Activated naive CD4-positive, alpha-beta T cell treated with anti-CD3 and anti-CD28 coated beads, Interleukin-2, amount 50 U/mL, for 24 hours (primary cell): Measurements from ENCODE around the gene GNPAT.
"Not testable (repeated sequence)": the region's sequence is repeated elsewhere in the genome, so short reads cannot be mapped to it uniquely, and the experiment has no call there.

Experiments used
- H3K27ac Mint-ChIP-seq: one replicate; pipeline ENCODE4 v1.8.0; 2021; ENCODE audit warnings: mild to moderate bottlenecking, mixed read lengths
- H3K27me3 Mint-ChIP-seq: one replicate; pipeline ENCODE4 v1.8.0; 2021; ENCODE audit warnings: mixed read lengths
- H3K36me3 Mint-ChIP-seq: one replicate; pipeline ENCODE4 v1.8.0; 2021; ENCODE audit warnings: mixed read lengths
- H3K4me1 Mint-ChIP-seq: one replicate; pipeline ENCODE4 v1.8.0; 2021; ENCODE audit warnings: mixed read lengths
- H3K4me3 Mint-ChIP-seq: one replicate; pipeline ENCODE4 v1.8.0; 2021; ENCODE audit warnings: mild to moderate bottlenecking, mixed read lengths
- H3K9me3 Mint-ChIP-seq: one replicate; pipeline ENCODE4 v1.8.0; 2021; ENCODE audit warnings: mixed read lengths

Gene GNPAT

GRCh38 chr1:231208980-231209379, 32.0 kb upstream of the GNPAT start:
- no peak overlapping the region for H3K27ac Mint-ChIP-seq
- peaks cover 8% of the 10 kb centered on the region for H3K4me1 Mint-ChIP-seq
- no peaks in the 10 kb centered on the region for H3K27me3 Mint-ChIP-seq
- no peaks in the 10 kb centered on the region for H3K9me3 Mint-ChIP-seq
- no peak overlapping the region for H3K4me3 Mint-ChIP-seq
- H3K36me3 Mint-ChIP-seq = no peaks in the 10 kb centered on the region

- H3K27ac Mint-ChIP-seq = no peak overlapping the region
- no peak overlapping the region for H3K4me3 Mint-ChIP-seq
- no peaks in the 10 kb centered on the region for H3K36me3 Mint-ChIP-seq
- H3K27me3 Mint-ChIP-seq = no peaks in the 10 kb centered on the region
- H3K9me3 Mint-ChIP-seq = no peaks in the 10 kb centered on the region
- H3K4me1 Mint-ChIP-seq = peaks cover 8% of the 10 kb centered on the region
Observed at GRCh38 chr1:231209531-231209930, 31.5 kb upstream of the GNPAT start.

- no peak overlapping the region for H3K4me3 Mint-ChIP-seq
- H3K36me3 Mint-ChIP-seq = no peaks in the 10 kb centered on the region
- H3K27me3 Mint-ChIP-seq = no peaks in the 10 kb centered on the region
- H3K9me3 Mint-ChIP-seq = no peaks in the 10 kb centered on the region
- peaks cover 9% of the 10 kb centered on the region for H3K4me1 Mint-ChIP-seq
- H3K27ac Mint-ChIP-seq = no peak overlapping the region
Observed at GRCh38 chr1:231210126-231210525, 30.9 kb upstream of the GNPAT start.

- Mint-ChIP-seq H3K36me3 (no peaks in the 10 kb centered on the region), H3K4me3 (peak overlapping the region; percentile 87), H3K4me1 (peaks cover 16% of the 10 kb centered on the region), H3K27me3 (no peaks in the 10 kb centered on the region), H3K9me3 (no peaks in the 10 kb centered on the region), H3K27ac (no peak overlapping the region)
Observed at GRCh38 chr1:231211005-231211857, 29.8 kb upstream of the GNPAT start.

GRCh38 chr1:231212301-231212700, 28.7 kb upstream of the GNPAT start:
- H3K27me3 Mint-ChIP-seq, H3K4me3 Mint-ChIP-seq, H3K9me3 Mint-ChIP-seq, H3K36me3 Mint-ChIP-seq, H3K27ac Mint-ChIP-seq: not testable (repeated sequence)
- peaks cover 17% of the 10 kb centered on the region for H3K4me1 Mint-ChIP-seq

- Mint-ChIP-seq H3K27ac (no peak overlapping the region), H3K4me3 (no peak overlapping the region), H3K4me1 (peaks cover 17% of the 10 kb centered on the region), H3K36me3 (no peaks in the 10 kb centered on the region), H3K9me3 (no peaks in the 10 kb centered on the region), H3K27me3 (no peaks in the 10 kb centered on the region)
Observed at GRCh38 chr1:231213831-231214573, 27.0 kb upstream of the GNPAT start.

GRCh38 chr1:231214918-231215680, 25.9 kb upstream of the GNPAT start:
- Mint-ChIP-seq H3K27me3 (no peaks in the 10 kb centered on the region), H3K4me3 (no peak overlapping the region), H3K9me3 (no peaks in the 10 kb centered on the region), H3K36me3 (no peaks in the 10 kb centered on the region), H3K27ac (no peak overlapping the region), H3K4me1 (peaks cover 17% of the 10 kb centered on the region)

GRCh38 chr1:231215681-231216385, 25.2 kb upstream of the GNPAT start:
- no peaks in the 10 kb centered on the region for H3K36me3 Mint-ChIP-seq
- H3K27me3 Mint-ChIP-seq = no peaks in the 10 kb centered on the region
- H3K4me3 Mint-ChIP-seq = no peak overlapping the region
- H3K9me3 Mint-ChIP-seq = no peaks in the 10 kb centered on the region
- H3K4me1 Mint-ChIP-seq = peaks cover 17% of the 10 kb centered on the region
- no peak overlapping the region for H3K27ac Mint-ChIP-seq

- no peaks in the 10 kb centered on the region for H3K36me3 Mint-ChIP-seq
- H3K27ac Mint-ChIP-seq = no peak overlapping the region
- H3K4me1 Mint-ChIP-seq = peaks cover 15% of the 10 kb centered on the region
- H3K4me3 Mint-ChIP-seq = no peak overlapping the region
- H3K27me3 Mint-ChIP-seq = no peaks in the 10 kb centered on the region
- no peaks in the 10 kb centered on the region for H3K9me3 Mint-ChIP-seq
Observed at GRCh38 chr1:231216498-231216897, 24.5 kb upstream of the GNPAT start.

- Mint-ChIP-seq H3K27me3 (no peaks in the 10 kb centered on the region), H3K4me3 (no peak overlapping the region), H3K27ac (no peak overlapping the region), H3K36me3 (no peaks in the 10 kb centered on the region), H3K9me3 (no peaks in the 10 kb centered on the region), H3K4me1 (peaks cover 10% of the 10 kb centered on the region)
Observed at GRCh38 chr1:231217056-231217455, 24.0 kb upstream of the GNPAT start.

- peaks cover 1% of the 10 kb centered on the region for H3K36me3 Mint-ChIP-seq
- H3K27me3 Mint-ChIP-seq = no peaks in the 10 kb centered on the region
- peaks cover 10% of the 10 kb centered on the region for H3K4me1 Mint-ChIP-seq
- no peak overlapping the region for H3K27ac Mint-ChIP-seq
- no peaks in the 10 kb centered on the region for H3K9me3 Mint-ChIP-seq
- no peak overlapping the region for H3K4me3 Mint-ChIP-seq
Observed at GRCh38 chr1:231218078-231218477, 22.9 kb upstream of the GNPAT start.

- no peaks in the 10 kb centered on the region for H3K9me3 Mint-ChIP-seq
- no peaks in the 10 kb centered on the region for H3K27me3 Mint-ChIP-seq
- H3K4me1 Mint-ChIP-seq = peaks cover 10% of the 10 kb centered on the region
- H3K4me3 Mint-ChIP-seq = no peak overlapping the region
- peaks cover 1% of the 10 kb centered on the region for H3K36me3 Mint-ChIP-seq
- no peak overlapping the region for H3K27ac Mint-ChIP-seq
Observed at GRCh38 chr1:231219422-231220401, 21.3 kb upstream of the GNPAT start.

- H3K9me3 Mint-ChIP-seq = no peaks in the 10 kb centered on the region
- peaks cover 4% of the 10 kb centered on the region for H3K4me1 Mint-ChIP-seq
- H3K27me3 Mint-ChIP-seq = no peaks in the 10 kb centered on the region
- H3K4me3 Mint-ChIP-seq = no peak overlapping the region
- peaks cover 4% of the 10 kb centered on the region for H3K36me3 Mint-ChIP-seq
- no peak overlapping the region for H3K27ac Mint-ChIP-seq
Observed at GRCh38 chr1:231220801-231221200, 20.2 kb upstream of the GNPAT start.

GRCh38 chr1:231226156-231226555, 14.9 kb upstream of the GNPAT start:
- peaks cover 15% of the 10 kb centered on the region for H3K4me1 Mint-ChIP-seq
- H3K9me3 Mint-ChIP-seq = no peaks in the 10 kb centered on the region
- H3K27me3 Mint-ChIP-seq = no peaks in the 10 kb centered on the region
- no peak overlapping the region for H3K27ac Mint-ChIP-seq
- H3K4me3 Mint-ChIP-seq = no peak overlapping the region
- H3K36me3 Mint-ChIP-seq = peaks cover 15% of the 10 kb centered on the region
